ENCODE measurements around the gene PIMREG. TPM values are rescaled to one million over a fixed set of nuclear protein-coding genes. Genes with fewer than 3 reads are reported as not detected.

Gene PIMREG
- total RNA-seq, 2 experiments from 2014 or later: 3.7 to 4.6 TPM

DNA sequence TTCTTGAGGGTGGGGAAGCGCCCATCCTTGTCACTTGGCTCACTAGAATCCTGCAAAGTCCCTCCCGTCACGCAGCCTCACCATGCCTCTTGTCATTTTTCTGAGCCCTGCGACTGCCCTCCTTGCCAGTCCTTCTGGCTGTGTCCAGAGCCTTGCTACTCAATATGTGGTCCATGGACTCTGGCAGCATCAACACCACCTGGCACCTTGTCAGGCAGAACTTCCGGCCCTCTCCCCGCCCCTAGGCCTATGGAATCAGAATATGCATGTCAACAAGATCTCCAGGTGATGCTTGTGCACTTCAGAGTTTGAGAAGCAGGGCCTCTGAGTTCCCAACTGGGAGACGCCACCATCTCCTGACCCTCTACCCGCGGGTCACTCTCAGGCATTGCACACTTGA, 12.1 kb downstream of the PIMREG start:
- Mint-ChIP-seq H3K27me3 (no peaks in the 10 kb centered on the region), H3K27ac (no peak overlapping the region), H3K9me3 (no peaks in the 10 kb centered on the region), H3K4me3 (no peak overlapping the region), H3K4me1 (ENCODE audit: low read depth) (peaks cover 14% of the 10 kb centered on the region), H3K36me3 (ENCODE audit: low read depth) (no peaks in the 10 kb centered on the region)
- ChIA-PET CTCF (interaction anchor here (1.0 kb wide), 1 partner anchor 17 kb away, joined by 4 read pairs; no protein-coding TSS in a partner anchor), POLR2A (no interaction called here)
- intact Hi-C loops (cut with micrococcal nuclease): no loop called here
- no peak for ATAC-seq
- DNase-seq: no peak
- TF ChIP-seq CTCF (IDR thresholded peaks at IDR 0.05): no peak

DNA sequence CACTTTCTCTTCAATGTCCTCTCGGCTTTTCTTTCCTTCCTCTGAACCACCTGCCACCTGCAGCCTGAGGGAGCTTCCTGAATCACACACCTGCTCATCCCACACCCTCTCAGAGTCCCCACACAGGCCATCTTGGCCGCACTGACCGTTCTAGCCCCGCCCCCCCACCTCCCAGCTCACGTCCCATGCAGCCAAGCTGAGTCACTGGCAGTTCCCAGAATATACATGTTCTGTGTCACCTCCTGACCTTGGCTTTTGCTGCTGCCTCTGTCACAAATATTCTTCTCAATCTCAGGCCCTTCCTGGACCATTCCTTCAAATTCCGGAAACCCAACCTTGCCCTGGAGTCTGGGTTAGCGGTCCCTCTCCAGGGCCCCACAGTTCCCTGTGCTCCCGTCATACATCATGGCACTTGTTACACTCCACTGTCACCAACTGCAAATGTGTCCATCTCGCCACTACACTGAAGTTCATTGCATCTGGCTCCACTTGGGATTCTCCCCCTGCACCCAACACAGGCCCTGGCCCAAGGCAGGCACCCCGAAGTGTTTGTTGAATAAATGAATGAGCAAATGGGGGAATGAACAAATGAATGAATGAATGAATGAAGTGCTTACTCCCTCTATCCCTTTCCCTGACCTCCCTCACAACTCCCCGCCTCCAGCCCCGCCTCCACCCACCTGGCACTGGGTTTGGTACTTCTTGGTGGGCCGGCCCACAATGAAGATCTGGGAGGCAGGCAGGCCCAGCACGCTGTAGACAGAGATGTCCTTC, 12.8 kb downstream of the PIMREG start:
- H3K9me3 Mint-ChIP-seq: no peaks in the 10 kb centered on the region
- H3K36me3 Mint-ChIP-seq (ENCODE audit: low read depth): no peaks in the 10 kb centered on the region
- TF ChIP-seq CTCF (IDR thresholded peaks at IDR 0.05): no peak
- H3K27ac Mint-ChIP-seq: no peak overlapping the region
- H3K4me3 Mint-ChIP-seq: no peak overlapping the region
- no peak for ATAC-seq
- intact Hi-C loops (cut with micrococcal nuclease): no loop called here
- ChIA-PET CTCF (interaction anchor here (1.0 kb wide), 1 partner anchor 16 kb away, joined by 4 read pairs; no protein-coding TSS in a partner anchor), POLR2A (interaction anchor here (0.7 kb wide), 1 partner anchor 47 kb away, joined by 3 read pairs; no protein-coding TSS in a partner anchor)
- peak; percentile 35 for DNase-seq
- no peaks in the 10 kb centered on the region for H3K27me3 Mint-ChIP-seq
- H3K4me1 Mint-ChIP-seq (ENCODE audit: low read depth): peaks cover 22% of the 10 kb centered on the region

DNA sequence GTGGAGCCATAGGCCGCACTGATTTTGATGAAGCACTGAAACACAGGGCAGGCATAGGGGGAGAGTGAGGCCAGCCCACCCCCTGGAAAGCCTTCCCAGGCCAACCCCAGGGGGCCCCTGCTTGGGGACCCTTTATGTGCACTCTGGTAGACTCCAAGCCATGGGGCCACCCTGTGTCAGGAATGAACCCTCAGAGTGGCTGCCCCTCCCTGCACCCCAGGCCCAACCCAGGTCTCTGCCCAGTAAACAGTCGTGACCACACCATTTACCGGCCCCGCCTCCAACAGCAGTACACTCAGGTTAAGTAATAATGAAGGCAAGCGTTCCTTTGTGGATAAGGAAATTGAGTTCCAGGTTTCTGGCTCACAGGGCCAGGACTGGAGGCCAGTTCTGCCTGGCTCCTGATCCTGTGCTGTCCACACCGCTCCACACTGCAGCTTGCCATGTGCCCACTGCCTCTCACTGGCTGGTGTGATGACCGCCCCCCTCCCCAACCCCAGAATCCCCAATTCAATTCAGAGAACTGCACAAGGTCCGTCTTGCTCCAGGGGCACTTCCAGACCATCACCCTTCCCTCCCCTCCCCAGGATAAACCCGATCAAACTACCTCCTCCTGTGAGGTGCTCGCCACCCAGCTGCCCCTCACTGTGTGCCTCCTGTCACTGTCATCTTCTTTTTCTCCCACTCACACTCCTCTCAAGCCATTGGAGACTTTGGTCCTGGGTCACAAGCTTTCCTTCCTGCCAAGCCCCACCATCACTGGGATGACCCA, 13.6 kb downstream of the PIMREG start:
- Mint-ChIP-seq H3K9me3 (no peaks in the 10 kb centered on the region), H3K4me3 (no peak overlapping the region), H3K4me1 (ENCODE audit: low read depth) (peaks cover 26% of the 10 kb centered on the region), H3K27me3 (no peaks in the 10 kb centered on the region), H3K36me3 (ENCODE audit: low read depth) (no peaks in the 10 kb centered on the region), H3K27ac (no peak overlapping the region)
- intact Hi-C loops (cut with micrococcal nuclease): no loop called here
- no peak for DNase-seq
- no peak for TF ChIP-seq CTCF (IDR thresholded peaks at IDR 0.05)
- CTCF ChIA-PET: no interaction called here
- ATAC-seq: no peak
- POLR2A ChIA-PET: interaction anchor here (0.7 kb wide), 1 partner anchor 46 kb away, joined by 3 read pairs; no protein-coding TSS in a partner anchor

- Mint-ChIP-seq H3K4me1 (ENCODE audit: low read depth) (peaks cover 26% of the 10 kb centered on the region), H3K4me3 (no peak overlapping the region), H3K9me3 (no peaks in the 10 kb centered on the region), H3K36me3 (ENCODE audit: low read depth) (no peaks in the 10 kb centered on the region), H3K27ac (no peak overlapping the region), H3K27me3 (no peaks in the 10 kb centered on the region)
- ATAC-seq: no peak
- TF ChIP-seq CTCF (IDR thresholded peaks at IDR 0.05): no peak
- intact Hi-C loops (cut with micrococcal nuclease): no loop called here
- CTCF ChIA-PET: interaction anchor here (1.2 to 2.8 kb wide), 2 partner anchors 10 to 15 kb away, joined by 3 to 13 read pairs; no protein-coding TSS in a partner anchor
- POLR2A ChIA-PET: no interaction called here
- no peak for DNase-seq
Measured at GRCh38 chr17:6458460-6458950, 14.2 kb downstream of the PIMREG start.
